DND-41 (cell line): ENCODE results near the gene WDR86.

Source experiments
- ATAC-seq: fragments of 200-7000 bp; cut with Tn5 transposase; 3 replicates; pipeline ENCODE4 v1.9.1; 2021; ENCODE audit warnings: low read depth; ENCODE audit not compliant: insufficient read depth
- DNase-seq: peaks from one replicate; pipeline ENCODE4 v3.0.0-alpha.2; 2020
- H2AFZ ChIP-seq: 2 replicates; pipeline ENCODE4 v1.6.0; 2012; ENCODE audit warnings: low read depth, low read length
- H3K27ac ChIP-seq: 2 replicates; pipeline ENCODE4 v1.5.1; 2012; ENCODE audit warnings: low read length, inconsistent platforms
- H3K27me3 ChIP-seq: fragments of 200-600 bp; sonication (generic); 2 replicates; pipeline ENCODE4 v1.6.0; 2012; ENCODE audit warnings: low read length, mild to moderate bottlenecking, inconsistent platforms; ENCODE audit not compliant: insufficient read depth, poor library complexity
- H3K36me3 ChIP-seq: 2 replicates; pipeline ENCODE4 v1.5.1; 2012; ENCODE audit warnings: low read length, inconsistent platforms; ENCODE audit not compliant: insufficient read depth
- H3K4me1 ChIP-seq: 2 replicates; pipeline ENCODE4 v1.5.1; 2012; ENCODE audit warnings: mild to moderate bottlenecking, low read length; ENCODE audit not compliant: insufficient read depth
- H3K4me2 ChIP-seq: 2 replicates; pipeline ENCODE4 v1.6.0; 2012; ENCODE audit warnings: mild to moderate bottlenecking, moderate library complexity, low read length, inconsistent platforms; ENCODE audit not compliant: insufficient read depth
- H3K4me3 ChIP-seq, 2 experiments: fragments of 200-600 bp in 1 of 2; shearing (Covaris generic) in 1 of 2; 2 replicates each; pipeline ENCODE4 v1.5.1; 2012 to 2016; ENCODE audit warnings: inconsistent platforms in 2 of 2, low read length in 2 of 2, mild to moderate bottlenecking in 2 of 2, low read depth in 1 of 2, moderate library complexity in 1 of 2
- H3K79me2 ChIP-seq: 2 replicates; pipeline ENCODE4 v1.6.0; 2012; ENCODE audit warnings: low read length, inconsistent platforms; ENCODE audit not compliant: insufficient read depth
- H3K9ac ChIP-seq: 2 replicates; pipeline ENCODE4 v1.6.0; 2012; ENCODE audit warnings: low read depth, mild to moderate bottlenecking, inconsistent platforms, low read length, moderate library complexity
- H3K9me3 ChIP-seq: 2 replicates; pipeline ENCODE4 v1.5.1; 2012; ENCODE audit warnings: low read length, moderate library complexity, mild to moderate bottlenecking, inconsistent platforms; ENCODE audit not compliant: insufficient read depth, severe bottlenecking
- H4K20me1 ChIP-seq: 2 replicates; pipeline ENCODE4 v1.6.0; 2012; ENCODE audit warnings: low read length; ENCODE audit not compliant: insufficient read depth
- CTCF ChIP-seq: IDR thresholded peaks from 2 replicates; pipeline ENCODE4 v1.5.1; 2012; ENCODE audit warnings: borderline replicate concordance, low read length, moderate library complexity, mild to moderate bottlenecking; ENCODE audit not compliant: poor library complexity, severe bottlenecking; ENCODE audit errors: extremely low read depth
- EZH2 ChIP-seq: IDR thresholded peaks from 3 replicates; pipeline ENCODE4 v1.6.1; 2012; ENCODE audit warnings: borderline replicate concordance, low read depth, mild to moderate bottlenecking, moderate library complexity, low read length, inconsistent platforms; ENCODE audit not compliant: severe bottlenecking

The WDR86 gene

GRCh38 chr7:151436446-151437158 lies 26.8 kb upstream of the WDR86 start:
- DNase-seq (no peak), ATAC-seq (no peak)
- TF ChIP-seq EZH2 (no peak), CTCF (no peak)
- Histone ChIP-seq H3K9ac (no peak overlapping the region; the same call in 1 of the 2 replicates), H2AFZ (no peak overlapping the region), H3K27ac (no peak overlapping the region), H3K79me2 (no peaks in the 10 kb centered on the region), H3K4me1 (peaks cover 49% of the 10 kb centered on the region), H3K4me2 (no peak overlapping the region), H4K20me1 (no peaks in the 10 kb centered on the region), H3K4me3 (no peak overlapping the region), H3K36me3 (no peaks in the 10 kb centered on the region), H3K9me3 (no peaks in the 10 kb centered on the region), H3K27me3 (no peaks in the 10 kb centered on the region)

GRCh38 chr7:151435971-151436370 lies 26.1 kb upstream of the WDR86 start:
- H3K79me2 ChIP-seq: no peaks in the 10 kb centered on the region
- H3K27ac ChIP-seq: no peak overlapping the region
- no peak overlapping the region for H3K9ac ChIP-seq

GRCh38 chr7:151435103-151435916 lies 25.5 kb upstream of the WDR86 start:
- ATAC-seq: no peak
- Histone ChIP-seq H3K27ac (no peak overlapping the region), H2AFZ (no peak overlapping the region), H3K9ac (no peak overlapping the region), H3K4me2 (no peak overlapping the region), H3K4me1 (peaks cover 45% of the 10 kb centered on the region), H3K79me2 (no peaks in the 10 kb centered on the region), H3K27me3 (no peaks in the 10 kb centered on the region), H3K9me3 (no peaks in the 10 kb centered on the region), H3K4me3 (no peak overlapping the region), H3K36me3 (no peaks in the 10 kb centered on the region), H4K20me1 (no peaks in the 10 kb centered on the region)
- no peak for DNase-seq
- TF ChIP-seq CTCF: no peak
- TF ChIP-seq EZH2: no peak

More at GRCh38 chr7:151435971-151436370, 26.1 kb upstream of the WDR86 start:
- DNase-seq (no peak), ATAC-seq (no peak)
- no peaks in the 10 kb centered on the region for H3K27me3 ChIP-seq
- no peaks in the 10 kb centered on the region for H3K36me3 ChIP-seq
- no peaks in the 10 kb centered on the region for H4K20me1 ChIP-seq
- H3K4me1 ChIP-seq: peaks cover 45% of the 10 kb centered on the region
- H2AFZ ChIP-seq: no peak overlapping the region
- no peak overlapping the region for H3K4me3 ChIP-seq
- TF ChIP-seq EZH2: no peak
- no peak for TF ChIP-seq CTCF
- no peaks in the 10 kb centered on the region for H3K9me3 ChIP-seq
- no peak overlapping the region for H3K4me2 ChIP-seq
